H9 (cell line): Measurements from ENCODE around the gene LSG1. TPM values are rescaled to one million over a fixed set of nuclear protein-coding genes. Genes with fewer than 3 reads are reported as not detected.

ENCODE experiments used
- DNase-seq: peaks from one replicate; pipeline ENCODE4 v3.0.0-alpha.2; 2017
- H2AFZ ChIP-seq: one replicate; pipeline ENCODE4 v1.6.1; 2013; ENCODE audit warnings: mild to moderate bottlenecking, low read length, control low read depth, moderate library complexity
- H2AK5ac ChIP-seq: 2 replicates; pipeline ENCODE4 v1.6.1; 2013; ENCODE audit warnings: low read length, control low read depth, mixed read lengths; ENCODE audit not compliant: insufficient read length
- H2BK120ac ChIP-seq: one replicate; pipeline ENCODE4 v1.6.1; 2013; ENCODE audit warnings: low read depth, mild to moderate bottlenecking, low read length, control low read depth, inconsistent platforms; ENCODE audit not compliant: poor library complexity, severe bottlenecking
- H2BK12ac ChIP-seq: 2 replicates; pipeline ENCODE4 v1.6.1; 2013; ENCODE audit warnings: low read length, control low read depth, mixed read lengths, low read depth; ENCODE audit not compliant: insufficient read length
- H2BK15ac ChIP-seq: 2 replicates; pipeline ENCODE4 v1.6.1; 2013; ENCODE audit warnings: low read depth, low read length, control low read depth
- H2BK20ac ChIP-seq: one replicate; pipeline ENCODE4 v1.6.1; 2013; ENCODE audit warnings: low read depth, mild to moderate bottlenecking, low read length, control low read depth, inconsistent platforms; ENCODE audit not compliant: poor library complexity, severe bottlenecking
- H2BK5ac ChIP-seq: 2 replicates; pipeline ENCODE4 v1.6.1; 2013; ENCODE audit warnings: low read length, control low read depth, mixed read lengths; ENCODE audit not compliant: insufficient read length
- H3K14ac ChIP-seq: 2 replicates; pipeline ENCODE4 v1.6.1; 2013; ENCODE audit warnings: low read length, control low read depth; ENCODE audit not compliant: insufficient read depth
- H3K18ac ChIP-seq: 2 replicates; pipeline ENCODE4 v1.6.1; 2013; ENCODE audit warnings: low read depth, mild to moderate bottlenecking, mixed read lengths, low read length, control low read depth; ENCODE audit not compliant: insufficient read length
- H3K23ac ChIP-seq: 2 replicates; pipeline ENCODE4 v1.6.1; 2013; ENCODE audit warnings: low read length, control low read depth, mixed read lengths, low read depth; ENCODE audit not compliant: insufficient read length
- H3K23me2 ChIP-seq: 2 replicates; pipeline ENCODE4 v1.6.1; 2013; ENCODE audit warnings: low read depth, mild to moderate bottlenecking, mixed read lengths, low read length, control low read depth; ENCODE audit not compliant: insufficient read length, poor library complexity, severe bottlenecking
- H3K27ac ChIP-seq: 2 replicates; pipeline ENCODE4 v1.5.1; 2013; ENCODE audit warnings: low read length, control low read depth, mixed read lengths, low read depth; ENCODE audit not compliant: insufficient read length
- H3K27me3 ChIP-seq: 2 replicates; pipeline ENCODE4 v1.6.1; 2013; ENCODE audit warnings: low read length, control low read depth, inconsistent platforms; ENCODE audit not compliant: insufficient read depth
- H3K4ac ChIP-seq: 2 replicates; pipeline ENCODE4 v1.6.1; 2013; ENCODE audit warnings: low read depth, mild to moderate bottlenecking, control low read depth, inconsistent platforms, low read length, moderate library complexity
- H3K4me1 ChIP-seq: 2 replicates; pipeline ENCODE4 v1.6.1; 2013; ENCODE audit warnings: low read length, control low read depth, inconsistent platforms; ENCODE audit not compliant: insufficient read depth
- H3K4me2 ChIP-seq: 2 replicates; pipeline ENCODE4 v1.6.1; 2013; ENCODE audit warnings: low read length, control low read depth, mixed read lengths; ENCODE audit not compliant: insufficient read length, insufficient read depth
- H3K56ac ChIP-seq: 2 replicates; pipeline ENCODE4 v1.6.1; 2013; ENCODE audit warnings: low read depth, mild to moderate bottlenecking, mixed read lengths, low read length, control low read depth; ENCODE audit not compliant: insufficient read length
- H3K79me1 ChIP-seq: 2 replicates; pipeline ENCODE4 v1.6.1; 2013; ENCODE audit warnings: low read depth, mild to moderate bottlenecking, moderate library complexity, low read length, control low read depth, inconsistent platforms; ENCODE audit not compliant: insufficient read depth, poor library complexity, severe bottlenecking
- H3K79me2 ChIP-seq: 2 replicates; pipeline ENCODE4 v1.6.1; 2013; ENCODE audit warnings: low read length, control low read depth, inconsistent platforms; ENCODE audit not compliant: insufficient read depth
- H3K9ac ChIP-seq: 2 replicates; pipeline ENCODE4 v1.6.1; 2013; ENCODE audit warnings: low read length, control low read depth, mixed read lengths; ENCODE audit not compliant: insufficient read length; ENCODE audit errors: extremely low read depth
- H3K9me3 ChIP-seq: one replicate; pipeline ENCODE4 v1.6.1; 2013; ENCODE audit warnings: low read depth, low read length, inconsistent platforms; ENCODE audit not compliant: control insufficient read depth
- H3T11ph ChIP-seq: one replicate; pipeline ENCODE4 v1.6.1; 2013; ENCODE audit warnings: mild to moderate bottlenecking, low read length, control low read depth, inconsistent platforms
- H4K20me1 ChIP-seq: one replicate; pipeline ENCODE4 v1.6.1; 2013; ENCODE audit not compliant: control insufficient read depth, insufficient read length, insufficient read depth
- H4K5ac ChIP-seq: 2 replicates; pipeline ENCODE4 v1.6.1; 2013; ENCODE audit warnings: low read depth, mild to moderate bottlenecking, mixed read lengths, low read length, control low read depth; ENCODE audit not compliant: insufficient read length
- H4K8ac ChIP-seq: replicated peaks from 2 replicates; pipeline ENCODE4 v1.6.1; 2013; ENCODE audit warnings: low read length, control low read depth, mixed read lengths, low read depth; ENCODE audit not compliant: insufficient read length
- H4K91ac ChIP-seq: 2 replicates; pipeline ENCODE4 v1.6.1; 2013; ENCODE audit warnings: low read depth, mild to moderate bottlenecking, moderate library complexity, mixed read lengths, low read length, control low read depth; ENCODE audit not compliant: insufficient read length
- H3K27ac Mint-ChIP-seq, 3 experiments: 2 replicates in 2 of 3; 3 replicates in 1 of 3; pipeline ENCODE4 v1.8.0; 2020 to 2021; ENCODE audit warnings: mixed read lengths in 3 of 3, mild to moderate bottlenecking in 1 of 3, moderate library complexity in 1 of 3
- H3K27me3 Mint-ChIP-seq: 2 replicates; pipeline ENCODE4 v1.8.0; 2021; ENCODE audit warnings: low read depth, mild to moderate bottlenecking, moderate library complexity, mixed read lengths
- H3K36me3 Mint-ChIP-seq, 3 experiments: 2 replicates in 2 of 3; 3 replicates in 1 of 3; pipeline ENCODE4 v1.8.0; 2020 to 2021; ENCODE audit warnings: low read depth in 3 of 3, mixed read lengths in 3 of 3; ENCODE audit not compliant: insufficient read depth in 1 of 3
- H3K4me1 Mint-ChIP-seq, 2 experiments: 2 replicates each; pipeline ENCODE4 v1.8.0; 2020; ENCODE audit warnings: mixed read lengths in 2 of 2
- H3K4me3 Mint-ChIP-seq, 2 experiments: 2 replicates in 1 of 2; 3 replicates in 1 of 2; pipeline ENCODE4 v1.8.0; 2020 to 2021; ENCODE audit warnings: mild to moderate bottlenecking in 2 of 2, mixed read lengths in 2 of 2, moderate library complexity in 1 of 2
- H3K9me3 Mint-ChIP-seq, 2 experiments: 2 replicates in 1 of 2; 3 replicates in 1 of 2; pipeline ENCODE4 v1.8.0; 2020; ENCODE audit warnings: mild to moderate bottlenecking in 2 of 2, mixed read lengths in 2 of 2, moderate library complexity in 1 of 2
- WGBS: extraction: QIAGEN DNeasy Blood & Tissue Kit; methylation state at CpG from one replicate; pipeline ENCODE4 v1.1.7; 2013; ENCODE audit warnings: missing lambda C conversion rate, low lambda C conversion rate, mixed read lengths; ENCODE audit not compliant: insufficient read length; ENCODE audit errors: extremely low coverage; 5-methylcytosine and 5-hydroxymethylcytosine counted together
- total RNA-seq: library from RNA; stranded (reverse); gene quantifications from 2 replicates; pipeline ENCODE4 v1.2.1, GENCODE V29; 2021
- TF ChIP-seq, protein P1 (sequence below): fragments of 200-600 bp; sonication (generic); conservative IDR thresholded peaks from 3 replicates; pipeline ENCODE4 v1.8.0; 2021; ENCODE audit warnings: antibody characterized with exemption, mild to moderate bottlenecking

LSG1 gene
- total RNA-seq, 1 experiment from 2014 or later, result 63.3 TPM

DNA sequence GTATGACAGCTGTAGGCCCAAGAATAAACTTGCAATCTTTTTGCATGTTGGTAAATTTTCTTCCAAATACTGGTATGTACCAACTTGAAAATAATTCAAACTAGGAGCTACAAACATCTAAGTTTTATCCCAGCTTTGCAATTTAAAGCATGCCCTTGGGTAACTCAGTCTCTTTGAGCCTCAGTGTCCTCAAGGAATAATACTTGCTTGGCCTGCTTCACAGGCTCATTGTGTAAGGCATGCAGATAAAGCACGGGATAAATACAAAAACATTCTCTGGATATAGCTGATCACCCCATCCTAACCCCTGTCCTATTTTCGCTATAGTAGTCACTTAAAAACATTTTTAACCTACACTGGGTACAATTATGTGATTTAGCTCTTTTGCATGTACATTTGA is 29.2 kb downstream of the LSG1 start:
- Mint-ChIP-seq H3K36me3 (peaks cover 44 to 69% (median 59%) of the 10 kb centered on the region in 3 experiments), H3K27ac (no peak overlapping the region), H3K9me3 (no peaks in the 10 kb centered on the region), H3K4me3 (no peak overlapping the region), H3K27me3 (no peaks in the 10 kb centered on the region), H3K4me1 (no peaks in the 10 kb centered on the region; a peak in 1 of 4 replicates)
- no peak overlapping the region for H3K4me2 ChIP-seq
- H3K79me2 ChIP-seq, result no peaks in the 10 kb centered on the region
- no peak overlapping the region for H3K56ac ChIP-seq
- H3K23me2 ChIP-seq, result no peaks in the 10 kb centered on the region
- no CpG with 5 or more reads among the region's 2 CpGs for WGBS
- no peaks in the 10 kb centered on the region for H3K79me1 ChIP-seq
- H3K14ac ChIP-seq, result no peak overlapping the region
- no peak overlapping the region for H3K9ac ChIP-seq
- DNase-seq, result no peak
- no peaks in the 10 kb centered on the region for H3K27me3 ChIP-seq
- no peak overlapping the region for H4K5ac ChIP-seq
- no peak overlapping the region for H3K27ac ChIP-seq
- no peaks in the 10 kb centered on the region for H4K20me1 ChIP-seq
- no peak overlapping the region for H3K23ac ChIP-seq
- H3K4ac ChIP-seq, result no peak overlapping the region
- H2BK120ac ChIP-seq, result no peak overlapping the region
- H3K18ac ChIP-seq, result no peak overlapping the region
- H4K8ac ChIP-seq, result no peak overlapping the region
- no peak overlapping the region for H4K91ac ChIP-seq
- H2AK5ac ChIP-seq, result no peak overlapping the region
- no peak overlapping the region for H2BK15ac ChIP-seq
- no peak overlapping the region for H3T11ph ChIP-seq
- no peaks in the 10 kb centered on the region for H3K4me1 ChIP-seq
- no peak overlapping the region for H2BK5ac ChIP-seq
- TF ChIP-seq, protein P1, sequence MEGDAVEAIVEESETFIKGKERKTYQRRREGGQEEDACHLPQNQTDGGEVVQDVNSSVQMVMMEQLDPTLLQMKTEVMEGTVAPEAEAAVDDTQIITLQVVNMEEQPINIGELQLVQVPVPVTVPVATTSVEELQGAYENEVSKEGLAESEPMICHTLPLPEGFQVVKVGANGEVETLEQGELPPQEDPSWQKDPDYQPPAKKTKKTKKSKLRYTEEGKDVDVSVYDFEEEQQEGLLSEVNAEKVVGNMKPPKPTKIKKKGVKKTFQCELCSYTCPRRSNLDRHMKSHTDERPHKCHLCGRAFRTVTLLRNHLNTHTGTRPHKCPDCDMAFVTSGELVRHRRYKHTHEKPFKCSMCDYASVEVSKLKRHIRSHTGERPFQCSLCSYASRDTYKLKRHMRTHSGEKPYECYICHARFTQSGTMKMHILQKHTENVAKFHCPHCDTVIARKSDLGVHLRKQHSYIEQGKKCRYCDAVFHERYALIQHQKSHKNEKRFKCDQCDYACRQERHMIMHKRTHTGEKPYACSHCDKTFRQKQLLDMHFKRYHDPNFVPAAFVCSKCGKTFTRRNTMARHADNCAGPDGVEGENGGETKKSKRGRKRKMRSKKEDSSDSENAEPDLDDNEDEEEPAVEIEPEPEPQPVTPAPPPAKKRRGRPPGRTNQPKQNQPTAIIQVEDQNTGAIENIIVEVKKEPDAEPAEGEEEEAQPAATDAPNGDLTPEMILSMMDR, result no peak
- H2BK12ac ChIP-seq, result no peak overlapping the region
- no peak overlapping the region for H2AFZ ChIP-seq
- H3K9me3 ChIP-seq, result no peaks in the 10 kb centered on the region
- no peak overlapping the region for H2BK20ac ChIP-seq
